Activated CD8-positive, alpha-beta memory T cell treated with anti-CD3 and anti-CD28 coated beads, Interleukin-2, amount 50 U/mL, for 4 hours (primary cell): Measurements from ENCODE around the gene RASSF3.

ENCODE experiments used
- DNase-seq: peaks from one replicate; pipeline ENCODE4 v3.0.0-alpha.2; 2020

Gene RASSF3

DNA sequence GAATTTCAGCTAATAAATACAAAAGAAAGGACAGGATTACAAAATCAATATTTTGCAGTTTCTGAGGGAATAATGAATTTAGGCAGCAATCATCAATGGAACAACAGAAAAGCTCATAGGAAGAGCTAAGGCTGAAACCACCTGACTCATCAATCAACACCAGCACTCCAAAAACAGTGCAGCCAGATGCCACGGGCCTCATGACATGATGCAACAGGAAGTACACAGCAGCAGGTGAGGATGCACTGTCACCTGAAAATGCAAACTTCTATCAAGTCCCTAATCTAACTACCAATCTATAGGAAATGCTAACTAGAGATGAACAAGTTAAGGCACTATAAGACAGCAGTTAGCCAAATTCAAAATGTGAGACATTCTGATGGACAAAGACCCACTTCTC is 127.2 kb downstream of the RASSF3 start:
- no peak for DNase-seq

DNA sequence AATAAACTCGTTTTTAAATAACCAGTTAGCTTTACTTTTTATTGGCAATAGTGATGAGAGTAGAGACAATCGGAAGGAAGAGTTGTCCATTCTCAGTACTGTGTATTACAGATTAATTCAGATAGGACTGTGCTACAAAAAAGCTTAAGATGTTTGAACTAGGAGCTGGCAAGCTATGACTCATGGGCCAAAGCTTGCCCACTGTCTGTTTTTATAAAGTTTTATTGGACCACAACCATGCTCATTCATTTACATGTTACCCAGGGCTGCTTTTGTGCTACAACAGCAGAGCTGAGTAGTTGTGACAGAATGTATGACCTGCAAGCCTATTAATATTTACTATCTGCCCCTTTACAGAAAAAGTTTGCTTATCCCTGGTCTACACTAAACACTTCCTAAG is 129.5 kb downstream of the RASSF3 start:
- no peak for DNase-seq

DNA sequence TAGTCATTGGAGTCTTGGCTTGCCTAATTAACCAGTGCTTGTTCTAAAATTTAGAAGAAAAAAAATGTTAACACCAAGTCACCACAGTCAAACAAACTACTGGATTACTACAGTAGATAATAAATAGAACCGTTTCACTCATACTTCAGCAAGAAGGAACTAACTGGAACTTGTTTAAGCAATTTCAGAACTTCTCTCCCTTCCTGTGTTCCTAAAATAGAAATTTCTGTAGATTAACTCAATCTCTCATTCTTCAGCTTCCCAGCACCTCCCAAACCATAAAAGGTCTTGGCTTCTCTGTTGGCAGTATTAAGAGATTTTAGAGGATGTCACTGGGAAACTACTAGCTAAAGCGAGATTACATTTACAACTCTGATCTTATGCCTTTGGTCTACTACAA is 130.4 kb downstream of the RASSF3 start:
- DNase-seq: no peak

DNA sequence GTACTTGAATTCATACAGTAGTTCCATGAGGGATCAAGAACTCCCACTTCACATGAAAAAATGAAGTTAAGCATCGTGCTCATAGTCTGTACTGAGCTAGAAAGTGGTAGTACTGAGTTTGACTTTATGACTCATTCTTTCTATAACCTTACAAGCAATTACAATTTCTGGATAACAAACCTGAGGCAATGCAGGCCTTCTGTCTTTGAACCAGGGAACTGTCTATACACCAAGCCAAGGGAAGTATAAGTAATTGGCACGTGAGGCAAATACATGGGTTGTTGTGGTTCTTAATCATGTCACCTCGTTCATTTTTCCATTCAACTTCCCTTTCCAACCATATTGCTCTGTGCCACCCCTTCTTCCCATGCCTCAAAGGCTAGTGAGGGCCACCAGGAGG is 132.1 kb downstream of the RASSF3 start:
- DNase-seq: no peak

DNA sequence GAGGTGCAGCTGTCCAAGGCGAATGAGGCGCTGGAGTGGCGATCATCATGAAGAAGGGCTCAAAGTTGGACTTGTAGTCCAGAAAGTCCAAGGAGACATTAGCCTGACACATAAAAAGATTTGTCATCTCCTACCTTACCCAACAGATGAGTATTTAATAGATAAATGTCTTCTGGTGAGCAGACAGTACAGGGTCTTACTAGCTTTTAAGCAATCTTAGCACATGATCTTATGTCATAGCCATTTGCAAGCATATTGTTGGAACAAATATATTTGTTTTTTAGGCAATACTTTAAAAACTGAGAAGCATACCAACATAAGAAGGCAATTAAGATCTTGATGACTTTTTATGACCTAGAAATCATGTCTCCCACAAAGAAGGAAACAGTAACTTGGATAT is 132.9 kb downstream of the RASSF3 start:
- no peak for DNase-seq

DNA sequence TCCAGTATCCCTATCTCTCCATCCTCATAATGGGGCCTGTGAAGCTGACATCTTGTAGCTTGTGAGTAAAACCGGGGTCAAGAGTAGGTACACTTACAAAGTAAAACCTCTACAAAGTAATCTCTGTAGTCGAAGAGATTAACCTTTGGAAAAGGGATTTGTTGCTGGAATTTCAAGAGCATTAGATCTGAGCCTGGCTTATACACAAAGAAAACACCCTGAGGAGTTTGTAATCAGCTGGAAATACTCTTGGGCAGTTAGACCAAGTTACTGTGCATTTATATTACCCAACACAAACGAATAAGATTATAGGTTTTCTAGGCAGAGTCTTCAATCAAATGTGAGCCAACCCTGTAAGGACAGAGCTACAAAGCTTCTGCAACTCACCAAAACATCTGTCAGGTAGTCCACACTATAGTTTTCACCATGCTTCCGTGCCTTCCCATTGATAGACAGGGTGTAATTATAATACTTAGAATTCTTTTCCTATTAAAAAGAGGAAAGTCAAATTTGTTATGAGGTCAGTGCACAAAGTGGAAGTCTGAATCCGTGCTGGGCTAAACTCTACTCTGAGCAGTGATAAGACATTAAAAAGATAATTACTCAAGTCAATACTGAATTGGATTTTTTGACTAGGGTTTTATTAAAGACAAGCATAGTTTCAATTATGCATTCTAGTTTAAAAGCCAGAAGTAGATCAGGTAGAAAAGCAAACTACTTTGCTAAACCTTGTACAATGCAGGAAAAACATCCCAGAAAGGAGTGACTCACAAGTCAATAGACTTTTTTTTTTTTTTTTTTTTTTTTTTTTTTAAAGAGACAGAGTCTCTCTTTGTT is 134.3 kb downstream of the RASSF3 start:
- DNase-seq: no peak

DNA sequence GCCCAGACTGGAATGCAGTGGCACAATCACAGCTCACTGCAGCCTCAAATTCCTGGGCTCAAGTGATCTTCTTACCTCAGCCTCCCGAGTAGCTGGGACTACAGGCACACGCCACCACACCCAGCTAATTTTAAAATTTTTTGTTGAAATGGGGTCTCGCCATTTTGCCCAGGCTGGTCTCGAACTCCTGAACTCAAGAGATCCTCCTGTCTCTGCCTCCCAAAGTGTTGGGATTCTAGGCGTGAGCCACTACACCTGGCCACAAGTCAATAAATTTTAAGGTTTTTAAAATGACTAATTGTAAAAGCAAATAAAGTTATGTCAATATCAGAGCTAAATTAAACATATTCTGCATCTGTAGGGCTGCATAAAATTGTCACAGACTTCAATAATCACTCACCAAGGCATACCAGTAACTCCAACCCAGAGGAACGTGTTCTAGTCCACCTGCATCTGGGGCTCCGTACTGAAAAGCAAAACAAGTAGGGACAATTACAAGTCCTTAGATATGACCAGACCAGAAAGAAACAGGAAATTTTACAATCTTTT is 135.0 kb downstream of the RASSF3 start:
- no peak for DNase-seq

DNA sequence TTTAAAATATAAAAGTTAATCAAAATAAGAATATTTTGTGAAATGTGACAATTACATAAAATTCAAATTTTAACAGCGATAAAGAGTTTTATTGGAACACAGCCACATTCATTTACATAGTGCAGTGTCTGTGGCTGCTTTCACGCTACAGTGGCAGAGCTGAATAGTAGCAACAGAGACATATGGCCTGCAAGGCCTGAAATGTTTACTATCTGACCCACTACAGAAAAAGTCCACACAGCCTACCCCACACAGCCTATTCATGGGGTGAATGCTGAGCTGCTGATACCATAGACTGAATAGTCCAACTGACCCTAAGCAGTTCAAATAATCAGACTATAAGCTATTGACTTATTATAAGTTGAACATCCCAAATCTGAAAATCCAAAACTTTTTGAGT is 135.7 kb downstream of the RASSF3 start:
- DNase-seq: no peak

DNA sequence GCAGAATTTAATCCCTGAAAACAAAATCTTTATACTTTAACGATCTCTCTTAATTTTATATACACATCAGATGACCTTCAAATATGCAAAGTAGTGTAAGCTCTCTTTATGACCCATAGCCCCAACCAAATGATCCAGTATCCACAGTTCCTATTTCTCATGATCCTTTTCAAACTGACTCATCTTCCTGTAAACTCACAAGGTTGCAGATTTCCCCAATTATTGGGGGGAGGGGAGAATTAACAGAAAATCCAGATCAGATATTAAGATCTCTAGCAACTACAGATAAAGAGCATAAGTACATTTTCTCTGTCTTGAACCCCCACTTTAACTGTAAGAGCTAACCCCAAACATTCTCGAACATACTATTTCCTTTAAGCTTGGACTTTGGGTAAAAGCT is 136.4 kb downstream of the RASSF3 start:
- no peak for DNase-seq
